ENCODE data around the gene PRKCG. TPM values are rescaled to one million over a fixed set of nuclear protein-coding genes. Genes with fewer than 3 reads are reported as not detected.
A peak's percentile ranks its signal among the peaks of the same experiment; 100 is the strongest.

PRKCG gene
- polyA plus RNA-seq, 10 donors = 0.11 to 1.0 (median 0.30) TPM; not detected in 1

- no peak for DNase-seq
These were observed 16.2 kb downstream of the PRKCG start for GRCh38 chr19:53898166-53898565.

DNA sequence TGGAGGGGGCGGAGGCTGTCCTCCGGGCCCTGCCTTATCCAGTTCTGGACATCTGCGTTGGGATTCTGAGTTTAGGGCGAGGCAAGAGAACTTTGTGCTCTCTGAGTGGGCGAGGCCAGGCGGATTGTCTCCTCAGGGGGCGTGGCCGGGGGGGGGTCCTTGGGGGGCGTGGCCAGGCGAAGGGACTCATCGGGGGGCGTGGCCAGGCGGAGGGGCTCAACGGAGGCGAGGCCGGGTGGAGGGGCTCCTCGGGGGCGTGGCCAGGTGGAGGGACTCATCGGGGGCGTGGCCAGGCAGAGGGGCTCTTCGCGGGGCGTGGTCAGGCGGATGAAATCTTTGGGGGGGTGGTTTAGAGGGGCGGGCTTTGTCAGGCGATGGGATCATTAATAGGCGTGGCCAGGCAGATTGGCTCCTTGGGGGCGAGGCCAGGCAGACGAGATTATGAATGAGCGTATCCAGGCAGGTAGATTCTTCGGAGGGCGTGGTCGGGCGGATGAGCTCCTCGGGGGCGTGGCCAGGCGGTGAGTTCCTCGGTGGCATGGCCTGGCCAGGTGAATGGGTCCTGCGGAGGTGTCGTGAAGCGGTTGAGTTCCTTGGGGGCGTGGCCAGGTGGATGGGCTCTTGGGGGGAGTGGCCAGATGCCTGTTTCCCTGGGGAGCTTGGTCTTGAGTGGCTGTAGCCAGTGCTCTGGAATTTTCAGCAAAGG lies 16.8 kb downstream of the PRKCG start:
- no peak for DNase-seq

- no peak for DNase-seq
These were observed 18.3 kb downstream of the PRKCG start for GRCh38 chr19:53900191-53900860.

- peak; percentile 35 to 78 (median 66) for DNase-seq
These were observed 21.2 kb downstream of the PRKCG start for GRCh38 chr19:53903055-53903680.

DNA sequence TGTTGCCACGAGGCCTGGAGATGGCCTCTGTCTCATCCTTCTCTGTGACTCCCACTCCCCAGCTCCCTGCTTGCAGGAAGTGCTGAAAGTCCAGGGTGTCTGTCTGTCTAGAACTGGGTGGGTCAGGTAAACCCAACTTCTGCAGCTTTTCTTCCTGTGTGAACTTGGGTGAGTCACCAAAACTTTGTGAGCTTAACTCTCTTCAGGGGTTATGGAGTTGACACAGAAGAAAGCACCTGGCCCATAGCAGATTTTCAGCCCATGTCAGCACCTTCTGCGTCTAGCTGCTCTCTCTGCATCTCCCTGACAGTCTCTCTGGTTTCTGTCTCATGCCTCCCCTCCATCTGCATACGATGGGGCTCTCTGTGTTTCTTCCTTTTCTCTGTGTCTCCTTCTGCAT lies 22.9 kb downstream of the PRKCG start:
- DNase-seq = no peak

DNA sequence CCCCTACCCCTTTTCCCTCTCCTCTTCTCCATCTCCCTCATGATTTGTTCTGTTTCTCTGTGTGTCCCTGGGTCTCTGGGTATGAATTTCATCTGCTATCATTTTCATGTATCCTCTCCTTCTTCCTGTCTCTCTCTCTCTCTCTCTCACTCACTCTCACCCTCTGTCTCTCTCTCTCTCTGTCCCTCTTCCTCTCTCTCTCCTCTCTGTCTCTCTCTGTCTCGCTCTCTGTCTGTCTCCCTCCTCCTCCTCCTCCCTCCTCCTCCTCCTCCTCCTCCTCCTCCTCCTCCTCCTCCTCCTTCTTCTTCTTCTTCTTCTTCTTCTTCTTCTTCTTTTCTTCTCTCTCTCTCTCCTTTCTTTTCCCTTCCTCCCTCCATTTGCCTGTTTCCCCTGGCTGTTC lies 23.8 kb downstream of the PRKCG start:
- DNase-seq = no peak

DNA sequence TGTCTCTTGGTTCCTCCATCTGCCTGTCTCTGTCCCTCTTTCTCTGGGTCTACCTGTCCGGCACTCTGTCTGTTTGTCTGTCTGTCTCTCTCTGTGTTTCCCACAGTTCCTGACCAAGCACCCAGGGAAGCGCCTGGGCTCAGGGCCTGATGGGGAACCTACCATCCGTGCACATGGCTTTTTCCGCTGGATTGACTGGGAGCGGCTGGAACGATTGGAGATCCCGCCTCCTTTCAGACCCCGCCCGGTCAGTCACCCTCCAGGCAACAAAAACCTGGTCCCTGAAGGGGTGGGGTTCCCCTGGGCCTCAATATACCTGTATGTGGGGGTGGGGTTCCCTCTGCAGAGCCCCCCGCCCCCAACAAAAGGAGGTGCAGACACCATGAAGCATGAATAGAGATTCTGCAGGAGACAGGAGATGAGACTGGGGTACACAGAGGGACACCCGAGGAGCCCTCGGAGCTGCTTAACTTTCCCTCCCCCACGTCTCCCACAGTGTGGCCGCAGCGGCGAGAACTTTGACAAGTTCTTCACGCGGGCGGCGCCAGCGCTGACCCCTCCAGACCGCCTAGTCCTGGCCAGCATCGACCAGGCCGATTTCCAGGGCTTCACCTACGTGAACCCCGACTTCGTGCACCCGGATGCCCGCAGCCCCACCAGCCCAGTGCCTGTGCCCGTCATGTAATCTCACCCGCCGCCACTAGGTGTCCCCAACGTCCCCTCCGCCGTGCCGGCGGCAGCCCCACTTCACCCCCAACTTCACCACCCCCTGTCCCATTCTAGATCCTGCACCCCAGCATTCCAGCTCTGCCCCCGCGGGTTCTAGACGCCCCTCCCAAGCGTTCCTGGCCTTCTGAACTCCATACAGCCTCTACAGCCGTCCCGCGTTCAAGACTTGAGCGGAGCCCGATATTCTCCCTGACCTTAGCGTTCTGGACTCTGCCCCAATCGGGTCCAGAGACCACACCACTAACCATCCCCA lies 24.5 kb downstream of the PRKCG start:
- DNase-seq = no peak

DNA sequence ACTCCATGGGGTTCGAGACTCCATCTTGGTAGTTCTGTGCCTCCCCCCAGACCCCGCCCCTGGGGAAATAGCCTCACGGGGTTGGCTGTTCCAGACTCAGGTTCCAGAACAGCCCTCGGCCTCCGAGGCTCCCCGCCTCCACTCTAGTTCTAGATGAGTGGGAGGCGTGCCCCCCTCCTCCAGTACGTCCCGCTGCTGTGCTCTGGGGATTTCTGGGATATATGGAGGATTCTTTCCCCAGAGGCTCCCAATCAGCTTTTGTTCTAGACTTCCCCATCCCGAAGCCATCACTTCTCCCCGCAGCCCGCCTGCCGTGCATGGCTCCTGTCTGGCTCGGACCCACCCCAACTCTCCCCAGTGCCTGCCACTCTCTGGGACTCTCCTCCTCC lies 25.2 kb downstream of the PRKCG start:
- no peak for DNase-seq

GRCh38 chr19:53907690-53908089 lies 25.7 kb downstream of the PRKCG start:
- DNase-seq = no peak

- peak; percentile 19 to 62 (median 38) for DNase-seq
These were observed 26.3 kb downstream of the PRKCG start for GRCh38 chr19:53908106-53908934.

- DNase-seq = no peak
These were observed 27.0 kb downstream of the PRKCG start, which contains the start of gene CACNG7 for GRCh38 chr19:53908935-53909415. Gene CACNG7 (plus strand): TSS chr19:53909278. CDS start chr19:53912832, 3,554 bp downstream.

- DNase-seq = no peak
These were observed 27.6 kb downstream of the PRKCG start for GRCh38 chr19:53909471-53910169.

- DNase-seq = no peak
These were observed 28.1 kb downstream of the PRKCG start for GRCh38 chr19:53910170-53910518.

DNA sequence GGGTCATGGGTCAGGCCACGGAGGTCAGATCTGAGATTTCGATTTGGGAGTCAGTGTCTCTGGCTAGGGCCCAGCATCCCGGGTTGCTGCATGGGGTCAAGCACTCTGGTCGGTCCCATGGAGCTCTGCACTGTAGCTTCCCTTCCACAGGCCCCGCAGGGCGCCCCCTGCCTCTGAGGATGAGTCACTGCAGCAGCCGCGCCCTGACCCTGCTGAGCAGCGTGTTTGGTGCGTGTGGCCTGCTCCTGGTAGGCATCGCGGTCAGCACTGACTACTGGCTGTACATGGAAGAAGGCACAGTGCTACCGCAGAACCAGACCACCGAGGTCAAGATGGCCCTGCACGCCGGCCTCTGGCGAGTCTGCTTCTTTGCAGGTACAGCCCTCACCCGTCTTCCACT lies 30.7 kb downstream of the PRKCG start:
- DNase-seq = no peak

GRCh38 chr19:53915000-53915399 lies 33.0 kb downstream of the PRKCG start:
- DNase-seq = no peak

- DNase-seq = no peak
These were observed 34.0 kb downstream of the PRKCG start for GRCh38 chr19:53916004-53916403.

GRCh38 chr19:53917356-53917755 lies 35.4 kb downstream of the PRKCG start:
- DNase-seq = no peak

GRCh38 chr19:53927739-53928138 lies 45.7 kb downstream of the PRKCG start:
- peak; percentile 25 to 73 (median 61) for DNase-seq

DNA sequence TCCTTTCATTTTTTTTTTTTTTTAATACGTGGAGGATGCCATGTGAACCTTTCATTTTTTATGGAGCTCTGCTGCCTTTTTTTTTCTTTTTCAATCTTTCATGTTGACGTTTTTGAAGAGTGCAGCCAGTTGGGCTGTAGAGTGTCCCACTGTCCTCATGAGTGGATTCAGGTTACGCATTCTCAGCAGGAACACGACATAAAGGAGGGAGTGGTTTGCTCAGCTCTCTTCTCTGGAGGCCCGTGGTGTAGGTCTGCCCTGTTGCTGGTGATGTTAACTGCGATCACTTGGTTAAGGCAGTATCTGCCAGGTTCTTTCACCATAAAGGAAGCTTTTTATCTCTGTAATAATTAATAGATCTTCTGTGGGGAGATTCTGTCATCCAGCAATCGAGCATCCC lies 54.0 kb downstream of the PRKCG start:
- DNase-seq = no peak

Measured in muscle of back (tissue), 11 donors.